A549 (cell line): ENCODE results near the gene HTR6. TPM values are rescaled to one million over a fixed set of nuclear protein-coding genes. Genes with fewer than 3 reads are reported as not detected.

Experiments
- ATAC-seq, 2 experiments: fragments of 200-7000 bp in 1 of 2; fragments of >200 bp in 1 of 2; cut with Nextera tagmentation in 1 of 2; cut with Tn5 transposase in 1 of 2; 3 replicates each; pipeline versions ENCODE4 v1.8.0 to v1.9.1; 2018 to 2020; ENCODE audit warnings: mild to moderate bottlenecking in 1 of 2, moderate library complexity in 1 of 2
- CTCF ChIA-PET: fragments of 300-600 bp; sonication (Branson Sonifier 250); formaldehyde crosslinking; extraction: SDS; loops from one replicate; lab custom pipeline; 2021; ENCODE audit warnings: antibody characterized with exemption, inconsistent platforms; lab: Yijun Ruan, JAX
- POLR2A ChIA-PET: fragments of 350-600 bp; formaldehyde crosslinking; extraction: SDS; loops from one replicate; lab custom pipeline; 2021; ENCODE audit warnings: antibody characterized with exemption, inconsistent platforms; lab: Yijun Ruan, JAX
- DNase-seq, 2 experiments: peaks; one replicate each; pipeline versions ENCODE4 v3.0.0 to v3.0.0-alpha.2; 2011 to 2016; ENCODE audit warnings: low read depth in 1 of 2, low spot score in 1 of 2
- FAIRE-seq: peaks from 2 replicates; lab custom pipeline; 2011; peaks lifted over from hg19 to GRCh38; lab: Jason Lieb, UNC
- H3K27ac ChIP-seq, 2 experiments: fragments of >200 bp; sonication (Bioruptor Twin); formaldehyde crosslinking; 3 replicates each; pipeline ENCODE4 v1.5.1; 2016 to 2017
- H3K4me1 ChIP-seq: fragments of >200 bp; sonication (Bioruptor Twin); formaldehyde crosslinking; 3 replicates; pipeline ENCODE4 v1.6.1; 2016
- H3K4me2 ChIP-seq: fragments of >200 bp; sonication (Bioruptor Twin); formaldehyde crosslinking; 3 replicates; pipeline ENCODE4 v1.6.1; 2016
- H3K4me3 ChIP-seq: fragments of >200 bp; sonication (Bioruptor Twin); formaldehyde crosslinking; 3 replicates; pipeline ENCODE4 v1.5.1; 2016
- H3K9me3 ChIP-seq: fragments of >200 bp; sonication (Bioruptor Twin); formaldehyde crosslinking; 3 replicates; pipeline ENCODE4 v1.6.1; 2016
- CBX8 ChIP-seq: fragments of 200-600 bp; sonication (generic); IDR thresholded peaks from 2 replicates; pipeline ENCODE4 v1.6.1; 2016
- CHD2 ChIP-seq: fragments of 150-350 bp; IDR thresholded peaks from 2 replicates; pipeline ENCODE4 v1.6.1; 2014; ENCODE audit warnings: low read length; ENCODE audit not compliant: partially characterized antibody
- CHD4 ChIP-seq: fragments of 200-600 bp; sonication (generic); IDR thresholded peaks from 2 replicates; pipeline ENCODE4 v1.6.1; 2016; ENCODE audit warnings: antibody characterized with exemption, mild to moderate bottlenecking, borderline replicate concordance
- EHF ChIP-seq: fragments of 250-450 bp; sonication (Bioruptor Pico); IDR thresholded peaks from 2 replicates; pipeline ENCODE4 v1.5.0; 2020; ENCODE audit warnings: mild to moderate bottlenecking
- EHMT2 ChIP-seq: fragments of 200-600 bp; sonication (generic); IDR thresholded peaks from 2 replicates; pipeline ENCODE4 v1.6.1; 2016; ENCODE audit warnings: antibody characterized with exemption, low read depth, mild to moderate bottlenecking, moderate library complexity
- FOSL2 ChIP-seq, 2 experiments: fragments of 450-650 bp in 1 of 2; fragments of >200 bp in 1 of 2; sonication (Bioruptor Twin) in 1 of 2; formaldehyde crosslinking; IDR thresholded peaks; 2 replicates each; pipeline versions ENCODE4 v1.5.0 to v1.6.1; 2016 to 2020; ENCODE audit warnings: mild to moderate bottlenecking in 1 of 2, moderate library complexity in 1 of 2
- GATA3 ChIP-seq: IDR thresholded peaks from 2 replicates; pipeline ENCODE4 v1.6.1; 2012; ENCODE audit warnings: borderline replicate concordance
- HDAC2 ChIP-seq: fragments of 200-600 bp; sonication (generic); IDR thresholded peaks from 2 replicates; pipeline ENCODE4 v1.6.1; 2016
- HOXB13 ChIP-seq: fragments of 250-450 bp; sonication (Bioruptor Pico); IDR thresholded peaks from 2 replicates; pipeline ENCODE4 v1.5.0; 2020; ENCODE audit warnings: low read depth, mild to moderate bottlenecking, moderate library complexity
- JUN ChIP-seq, 2 experiments: fragments of >200 bp; sonication (Bioruptor Twin); formaldehyde crosslinking; IDR thresholded peaks; 2 replicates in 1 of 2; 3 replicates in 1 of 2; pipeline ENCODE4 v1.6.1; 2016 to 2017
- KDM5A ChIP-seq: fragments of 200-600 bp; sonication (generic); IDR thresholded peaks from 2 replicates; pipeline ENCODE4 v1.6.1; 2016; ENCODE audit warnings: antibody characterized with exemption, mild to moderate bottlenecking
- MAFK ChIP-seq: fragments of 450-650 bp; IDR thresholded peaks from 2 replicates; pipeline ENCODE4 v1.6.1; 2014; ENCODE audit not compliant: partially characterized antibody
- NPAS2 ChIP-seq: fragments of 250-450 bp; sonication (Bioruptor Pico); IDR thresholded peaks from 2 replicates; pipeline ENCODE4 v1.8.0; 2022; ENCODE audit warnings: mild to moderate bottlenecking, moderate library complexity, borderline replicate concordance
- NR3C1 ChIP-seq: fragments of >200 bp; sonication (Bioruptor Twin); formaldehyde crosslinking; IDR thresholded peaks from 3 replicates; pipeline ENCODE4 v1.6.1; 2017
- POLR2A ChIP-seq: IDR thresholded peaks from 2 replicates; pipeline ENCODE4 v1.6.1; 2012; ENCODE audit warnings: mild to moderate bottlenecking, low read length
- RAD21 ChIP-seq, 2 experiments: fragments of >200 bp in 1 of 2; sonication (Bioruptor Twin) in 1 of 2; formaldehyde crosslinking in 1 of 2; IDR thresholded peaks in 1 of 2; conservative IDR thresholded peaks in 1 of 2; 2 replicates in 1 of 2; 3 replicates in 1 of 2; pipeline ENCODE4 v1.6.1; 2012 to 2018; ENCODE audit warnings: inconsistent platforms in 1 of 2
- RFX5 ChIP-seq: fragments of 450-650 bp; IDR thresholded peaks from 2 replicates; pipeline ENCODE4 v1.7.1; 2014; ENCODE audit warnings: antibody characterized with exemption, mild to moderate bottlenecking, moderate library complexity
- SREBF2 ChIP-seq: fragments of 450-650 bp; IDR thresholded peaks from 2 replicates; pipeline ENCODE4 v1.6.1; 2014; ENCODE audit warnings: mild to moderate bottlenecking, moderate library complexity
- TFCP2L1 ChIP-seq: fragments of 250-450 bp; sonication (Bioruptor Pico); IDR thresholded peaks from 2 replicates; pipeline ENCODE4 v1.5.0; 2021; ENCODE audit warnings: mild to moderate bottlenecking
- TP53 ChIP-seq: fragments of 250-450 bp; sonication (Bioruptor Pico); IDR thresholded peaks from 2 replicates; pipeline ENCODE4 v1.5.0; 2021; ENCODE audit warnings: mild to moderate bottlenecking, moderate library complexity
- ZC3H11A ChIP-seq: fragments of 450-650 bp; IDR thresholded peaks from 2 replicates; pipeline ENCODE4 v1.6.1; 2014; ENCODE audit warnings: antibody characterized with exemption, mild to moderate bottlenecking
- ZNF302 ChIP-seq: fragments of 250-450 bp; sonication (Bioruptor Pico); IDR thresholded peaks from 2 replicates; pipeline ENCODE4 v1.9.0; 2021; ENCODE audit warnings: inconsistent platforms, mild to moderate bottlenecking, moderate library complexity
- WGBS: methylation state at CpG from one replicate; pipeline ENCODE4 v1.1.6; 2017; ENCODE audit errors: missing lambda C conversion rate; 5-methylcytosine and 5-hydroxymethylcytosine counted together
- polyA plus RNA-seq, 4 experiments: library from polyadenylated mRNA; depleted of rRNA in 3 of 4; stranded (reverse); fragments of >200 nt; fragmentation: RNase III in 1 of 4; extraction: RNeasy Plus Mini Kit Qiagen cat#74134 plus additional on column Dnase treatment in 1 of 4; gene quantifications; 2 replicates in 3 of 4; 3 replicates in 1 of 4; pipeline ENCODE4 v1.2.3, GENCODE V29; 2011 to 2017
- TF ChIP-seq, protein P1 (sequence below): fragments of 150-350 bp; IDR thresholded peaks from 2 replicates; pipeline ENCODE4 v1.6.1; 2014; ENCODE audit warnings: low read depth, mild to moderate bottlenecking, low read length
- TF ChIP-seq, protein P2 (sequence below): IDR thresholded peaks from 2 replicates; pipeline ENCODE4 v1.6.1; 2012
- TF ChIP-seq, protein P3 (sequence below): IDR thresholded peaks from 2 replicates; pipeline ENCODE4 v1.6.1; 2012
- TF ChIP-seq, protein P4 (sequence below): fragments of 450-650 bp; IDR thresholded peaks from 2 replicates; pipeline ENCODE4 v1.6.1; 2014; ENCODE audit warnings: antibody characterized with exemption
- TF ChIP-seq, protein P5 (sequence below): fragments of 200-600 bp; sonication (generic); IDR thresholded peaks from 2 replicates; pipeline ENCODE4 v1.6.1; 2016; ENCODE audit warnings: antibody characterized with exemption, mild to moderate bottlenecking, moderate library complexity

HTR6 gene
- polyA plus RNA-seq, 2 of the 4 experiments (the other 2 are of a cell fraction) = 0.21 TPM; not detected in 1

DNA sequence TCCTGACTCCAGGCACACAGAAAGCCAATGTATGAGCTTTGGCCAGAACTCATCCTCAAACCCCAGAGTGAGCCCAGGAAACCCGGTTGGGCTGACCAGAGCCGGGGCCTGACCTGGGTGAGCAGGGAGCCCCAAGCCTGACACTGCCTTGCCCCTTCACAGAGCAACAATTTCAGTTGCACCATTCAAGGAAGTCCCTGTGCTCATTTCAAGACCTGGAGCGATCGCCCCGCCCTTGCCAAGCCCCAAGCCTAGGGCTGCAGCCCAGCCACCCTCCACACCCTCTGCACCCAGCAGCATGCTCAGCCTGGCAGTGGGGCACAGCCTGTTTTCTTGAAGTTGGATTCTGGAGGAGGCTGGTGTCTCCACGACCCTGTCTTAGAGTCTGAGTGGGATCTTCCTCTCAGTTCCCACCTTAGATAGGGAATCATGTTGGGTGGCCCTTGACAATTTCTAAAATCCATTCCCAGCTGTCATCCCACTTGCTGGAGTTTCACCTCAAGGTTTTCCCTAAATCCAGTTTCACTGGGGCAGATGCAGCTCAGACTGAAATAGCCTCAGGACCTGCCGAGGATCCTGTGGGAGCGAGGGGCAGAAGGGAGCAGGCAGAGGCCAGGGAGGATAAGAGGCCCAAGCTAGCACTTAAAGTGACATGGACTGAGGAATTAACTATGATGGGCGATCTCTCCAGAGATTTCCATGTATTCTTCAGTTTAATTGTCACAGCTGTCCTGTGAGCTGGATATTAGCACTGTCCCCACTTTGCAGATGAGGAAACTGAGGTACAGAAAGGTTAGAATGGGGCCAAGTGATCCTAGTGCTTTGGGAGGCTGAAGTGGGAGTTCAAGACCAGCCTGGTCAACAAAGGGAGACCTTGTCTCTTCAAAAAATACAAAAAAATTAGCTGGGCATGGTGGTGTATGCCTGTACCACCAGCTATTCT lies 18.0 kb upstream of the HTR6 start:
- Histone ChIP-seq H3K27ac (no peak overlapping the region; a peak in 1 of 6 replicates), H3K4me2 (peak overlapping the region; percentile 89; the same call in 1 of the 3 replicates), H3K4me1 (peaks cover 35% of the 10 kb centered on the region), H3K9me3 (no peaks in the 10 kb centered on the region), H3K4me3 (no peak overlapping the region)
- whole genome bisulfite sequencing = 96% methylated on average over 6 of the region's 9 CpGs
- ATAC-seq (no peak), FAIRE-seq (no peak), DNase-seq (peak in 1 of 2 experiments; percentile 31)
- TF ChIP-seq SREBF2 (no peak), HOXB13 (CRISPR knock-in tag) (no peak), ZNF302 (CRISPR knock-in tag) (no peak), EHF (CRISPR knock-in tag) (no peak), ZC3H11A (no peak), RFX5 (no peak), CHD2 (no peak), EHMT2 (no peak), FOSL2 (IDR thresholded peaks at IDR 0.05) (no peak), FOSL2 (CRISPR knock-in tag; IDR thresholded peaks at IDR 0.05) (no peak), RAD21 (conservative IDR thresholded peaks at IDR 0.05 in 1 of 2, IDR thresholded peaks at IDR 0.05 in 1 of 2) (no peak), NPAS2 (CRISPR knock-in tag) (no peak)
- TF ChIP-seq, protein P1, sequence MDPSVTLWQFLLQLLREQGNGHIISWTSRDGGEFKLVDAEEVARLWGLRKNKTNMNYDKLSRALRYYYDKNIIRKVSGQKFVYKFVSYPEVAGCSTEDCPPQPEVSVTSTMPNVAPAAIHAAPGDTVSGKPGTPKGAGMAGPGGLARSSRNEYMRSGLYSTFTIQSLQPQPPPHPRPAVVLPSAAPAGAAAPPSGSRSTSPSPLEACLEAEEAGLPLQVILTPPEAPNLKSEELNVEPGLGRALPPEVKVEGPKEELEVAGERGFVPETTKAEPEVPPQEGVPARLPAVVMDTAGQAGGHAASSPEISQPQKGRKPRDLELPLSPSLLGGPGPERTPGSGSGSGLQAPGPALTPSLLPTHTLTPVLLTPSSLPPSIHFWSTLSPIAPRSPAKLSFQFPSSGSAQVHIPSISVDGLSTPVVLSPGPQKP = no peak
- TF ChIP-seq, protein P2, sequence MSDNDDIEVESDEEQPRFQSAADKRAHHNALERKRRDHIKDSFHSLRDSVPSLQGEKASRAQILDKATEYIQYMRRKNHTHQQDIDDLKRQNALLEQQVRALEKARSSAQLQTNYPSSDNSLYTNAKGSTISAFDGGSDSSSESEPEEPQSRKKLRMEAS = no peak
- TF ChIP-seq, protein P3, sequence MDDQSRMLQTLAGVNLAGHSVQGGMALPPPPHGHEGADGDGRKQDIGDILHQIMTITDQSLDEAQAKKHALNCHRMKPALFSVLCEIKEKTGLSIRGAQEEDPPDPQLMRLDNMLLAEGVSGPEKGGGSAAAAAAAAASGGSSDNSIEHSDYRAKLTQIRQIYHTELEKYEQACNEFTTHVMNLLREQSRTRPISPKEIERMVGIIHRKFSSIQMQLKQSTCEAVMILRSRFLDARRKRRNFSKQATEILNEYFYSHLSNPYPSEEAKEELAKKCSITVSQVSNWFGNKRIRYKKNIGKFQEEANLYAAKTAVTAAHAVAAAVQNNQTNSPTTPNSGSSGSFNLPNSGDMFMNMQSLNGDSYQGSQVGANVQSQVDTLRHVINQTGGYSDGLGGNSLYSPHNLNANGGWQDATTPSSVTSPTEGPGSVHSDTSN = no peak
- ChIA-PET POLR2A (interaction anchor here (1.4 kb wide), 1 partner anchor 162 kb away, joined by 3 read pairs; the partner anchor contains the start of gene CAPZB), CTCF (interaction anchor here (0.8 to 7.7 kb wide), 7 partner anchors 10 to 303 kb away, joined by 3 to 45 read pairs (median 6); no protein-coding TSS in a partner anchor)

DNA sequence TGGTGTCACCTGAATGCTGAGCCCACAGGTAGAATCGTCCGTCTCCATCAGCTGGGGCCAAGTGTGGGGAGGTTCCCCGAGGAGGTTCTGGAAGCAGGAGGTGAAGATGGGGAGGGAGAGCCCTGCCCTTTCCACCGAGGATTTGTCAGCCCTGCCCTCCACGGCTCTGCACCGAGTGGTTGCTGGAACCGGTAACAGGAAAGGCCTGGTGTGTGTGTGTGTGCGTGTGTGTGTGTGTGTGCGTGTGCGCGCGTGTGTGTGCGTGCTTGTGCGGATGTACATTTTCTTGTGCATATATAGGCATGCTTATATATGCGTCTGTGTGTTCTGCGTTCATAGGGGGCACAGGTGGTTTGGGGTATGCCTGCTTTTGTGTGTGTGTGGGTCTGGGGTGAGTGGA lies 17.0 kb upstream of the HTR6 start:
- FAIRE-seq (no peak), DNase-seq (no peak), ATAC-seq (no peak)
- ChIA-PET POLR2A (interaction anchor here (1.4 kb wide), 1 partner anchor 163 kb away, joined by 3 read pairs; the partner anchor contains the start of gene CAPZB), CTCF (interaction anchor here (0.9 to 7.7 kb wide), 5 partner anchors 9 to 304 kb away, joined by 3 to 45 read pairs (median 6); no protein-coding TSS in a partner anchor)
- Histone ChIP-seq H3K4me2 (no peak overlapping the region), H3K4me3 (no peak overlapping the region), H3K27ac (no peak overlapping the region), H3K4me1 (peaks cover 32% of the 10 kb centered on the region), H3K9me3 (no peaks in the 10 kb centered on the region)
- no peak for TF ChIP-seq TFCP2L1 (CRISPR knock-in tag)
- no peak for TF ChIP-seq TP53 (CRISPR knock-in tag)
- TF ChIP-seq, protein P3 = no peak
- no peak for TF ChIP-seq CHD4
- TF ChIP-seq JUN (IDR thresholded peaks at IDR 0.05) = no peak
- no peak for TF ChIP-seq KDM5A
- no peak for TF ChIP-seq GATA3
- TF ChIP-seq MAFK = no peak
- no peak for TF ChIP-seq POLR2A
- TF ChIP-seq CBX8 = no peak
- TF ChIP-seq SREBF2 = no peak
- TF ChIP-seq HDAC2 = no peak
- TF ChIP-seq, protein P4, sequence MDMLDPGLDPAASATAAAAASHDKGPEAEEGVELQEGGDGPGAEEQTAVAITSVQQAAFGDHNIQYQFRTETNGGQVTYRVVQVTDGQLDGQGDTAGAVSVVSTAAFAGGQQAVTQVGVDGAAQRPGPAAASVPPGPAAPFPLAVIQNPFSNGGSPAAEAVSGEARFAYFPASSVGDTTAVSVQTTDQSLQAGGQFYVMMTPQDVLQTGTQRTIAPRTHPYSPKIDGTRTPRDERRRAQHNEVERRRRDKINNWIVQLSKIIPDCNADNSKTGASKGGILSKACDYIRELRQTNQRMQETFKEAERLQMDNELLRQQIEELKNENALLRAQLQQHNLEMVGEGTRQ = no peak
- TF ChIP-seq, protein P5, sequence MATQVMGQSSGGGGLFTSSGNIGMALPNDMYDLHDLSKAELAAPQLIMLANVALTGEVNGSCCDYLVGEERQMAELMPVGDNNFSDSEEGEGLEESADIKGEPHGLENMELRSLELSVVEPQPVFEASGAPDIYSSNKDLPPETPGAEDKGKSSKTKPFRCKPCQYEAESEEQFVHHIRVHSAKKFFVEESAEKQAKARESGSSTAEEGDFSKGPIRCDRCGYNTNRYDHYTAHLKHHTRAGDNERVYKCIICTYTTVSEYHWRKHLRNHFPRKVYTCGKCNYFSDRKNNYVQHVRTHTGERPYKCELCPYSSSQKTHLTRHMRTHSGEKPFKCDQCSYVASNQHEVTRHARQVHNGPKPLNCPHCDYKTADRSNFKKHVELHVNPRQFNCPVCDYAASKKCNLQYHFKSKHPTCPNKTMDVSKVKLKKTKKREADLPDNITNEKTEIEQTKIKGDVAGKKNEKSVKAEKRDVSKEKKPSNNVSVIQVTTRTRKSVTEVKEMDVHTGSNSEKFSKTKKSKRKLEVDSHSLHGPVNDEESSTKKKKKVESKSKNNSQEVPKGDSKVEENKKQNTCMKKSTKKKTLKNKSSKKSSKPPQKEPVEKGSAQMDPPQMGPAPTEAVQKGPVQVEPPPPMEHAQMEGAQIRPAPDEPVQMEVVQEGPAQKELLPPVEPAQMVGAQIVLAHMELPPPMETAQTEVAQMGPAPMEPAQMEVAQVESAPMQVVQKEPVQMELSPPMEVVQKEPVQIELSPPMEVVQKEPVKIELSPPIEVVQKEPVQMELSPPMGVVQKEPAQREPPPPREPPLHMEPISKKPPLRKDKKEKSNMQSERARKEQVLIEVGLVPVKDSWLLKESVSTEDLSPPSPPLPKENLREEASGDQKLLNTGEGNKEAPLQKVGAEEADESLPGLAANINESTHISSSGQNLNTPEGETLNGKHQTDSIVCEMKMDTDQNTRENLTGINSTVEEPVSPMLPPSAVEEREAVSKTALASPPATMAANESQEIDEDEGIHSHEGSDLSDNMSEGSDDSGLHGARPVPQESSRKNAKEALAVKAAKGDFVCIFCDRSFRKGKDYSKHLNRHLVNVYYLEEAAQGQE = no peak
- TF ChIP-seq NR3C1 = no peak
- WGBS = 85% methylated on average over 14 of the region's 16 CpGs
